ENCODE data around the gene NBPF3. TPM values are rescaled to one million over a fixed set of nuclear protein-coding genes. Genes with fewer than 3 reads are reported as not detected.

The NBPF3 gene
- total RNA-seq, 1 experiment from 2014 or later = 17.3 TPM

DNA sequence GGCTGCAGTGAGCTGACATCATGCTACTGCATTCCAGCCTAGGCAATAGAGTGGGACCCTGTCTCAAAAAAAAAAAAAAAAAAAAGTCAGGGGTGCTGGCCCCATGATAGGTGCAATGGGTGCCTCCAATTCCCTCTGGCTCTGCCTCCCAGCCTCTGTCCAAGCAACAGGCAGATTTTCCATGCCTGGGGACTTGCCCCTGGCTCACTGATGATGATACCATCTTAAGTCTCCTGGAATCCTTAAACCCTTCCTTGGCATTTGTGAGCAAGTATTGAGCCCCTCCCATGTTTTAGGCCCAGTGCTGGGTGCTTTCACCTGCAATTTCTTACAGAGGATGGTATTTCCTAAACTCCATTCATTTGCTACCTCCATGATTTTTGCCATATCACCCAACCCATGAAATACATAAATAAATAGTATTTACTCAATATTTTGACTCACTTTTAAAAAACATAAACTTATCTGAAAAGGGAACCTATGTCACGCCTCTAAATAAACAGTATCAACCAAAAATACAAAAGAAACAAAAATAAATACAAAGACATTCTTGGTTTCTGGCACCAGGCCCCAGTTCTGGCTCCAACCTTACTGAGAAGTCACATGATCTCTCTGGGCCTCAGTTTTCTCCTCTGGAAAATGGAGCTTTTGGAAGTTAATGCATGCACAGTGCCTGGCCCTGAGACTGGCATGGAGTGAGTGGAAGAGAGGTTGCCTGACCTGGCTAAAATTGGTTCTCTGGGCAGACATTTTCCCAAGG, 67.8 kb downstream of the NBPF3 start:
- no peak overlapping the region for H3K9ac ChIP-seq (ENCODE audit: low read length)
- DNase-seq (ENCODE audit: low read depth, low spot score) = no peak
- peaks cover 2 to 5% of the 10 kb centered on the region in 2 experiments; a peak in 3 of 4 replicates for H3K4me1 ChIP-seq (ENCODE audit: control insufficient read depth in 1 of 2, insufficient read depth in 2 of 2, low read length in 2 of 2)
- POLR2A ChIA-PET = no interaction called here
- H3K79me2 ChIP-seq (ENCODE audit: insufficient read depth, low read length) = no peaks in the 10 kb centered on the region
- no TSS peak for BruUV-seq (replicated peaks)
- no peak overlapping the region for H3K4me2 ChIP-seq (ENCODE audit: low read length)
- intact Hi-C loops (cut with micrococcal nuclease) = no loop called here
- no peak overlapping the region for H2AFZ ChIP-seq (ENCODE audit: low read depth, low read length, poor library complexity, severe bottlenecking)
- no peak overlapping the region for H3K4me3 ChIP-seq (replicated peaks in 1 of 2; ENCODE audit: low read depth in 1 of 2, low read length in 2 of 2)
- ATAC-seq = no peak
- H3K27ac ChIP-seq (ENCODE audit: low read depth, low read length) = no peak overlapping the region
- no peaks in the 10 kb centered on the region for H4K20me1 ChIP-seq (ENCODE audit: insufficient read depth)
- H3K27me3 ChIP-seq (ENCODE audit: insufficient read depth, low read length) = no peaks in the 10 kb centered on the region
- RAD21 ChIA-PET (ENCODE audit: low non-redundant PET in 1 of 2, low total read pairs in 2 of 2, uncharacterized antibody in 2 of 2, unreplicated experiment in 2 of 2) = interaction anchor here in 1 of 2 experiments (0.6 kb wide), 1 partner anchor 9 kb away, joined by 4 read pairs; no protein-coding TSS in a partner anchor
- TF ChIP-seq, protein P1, sequence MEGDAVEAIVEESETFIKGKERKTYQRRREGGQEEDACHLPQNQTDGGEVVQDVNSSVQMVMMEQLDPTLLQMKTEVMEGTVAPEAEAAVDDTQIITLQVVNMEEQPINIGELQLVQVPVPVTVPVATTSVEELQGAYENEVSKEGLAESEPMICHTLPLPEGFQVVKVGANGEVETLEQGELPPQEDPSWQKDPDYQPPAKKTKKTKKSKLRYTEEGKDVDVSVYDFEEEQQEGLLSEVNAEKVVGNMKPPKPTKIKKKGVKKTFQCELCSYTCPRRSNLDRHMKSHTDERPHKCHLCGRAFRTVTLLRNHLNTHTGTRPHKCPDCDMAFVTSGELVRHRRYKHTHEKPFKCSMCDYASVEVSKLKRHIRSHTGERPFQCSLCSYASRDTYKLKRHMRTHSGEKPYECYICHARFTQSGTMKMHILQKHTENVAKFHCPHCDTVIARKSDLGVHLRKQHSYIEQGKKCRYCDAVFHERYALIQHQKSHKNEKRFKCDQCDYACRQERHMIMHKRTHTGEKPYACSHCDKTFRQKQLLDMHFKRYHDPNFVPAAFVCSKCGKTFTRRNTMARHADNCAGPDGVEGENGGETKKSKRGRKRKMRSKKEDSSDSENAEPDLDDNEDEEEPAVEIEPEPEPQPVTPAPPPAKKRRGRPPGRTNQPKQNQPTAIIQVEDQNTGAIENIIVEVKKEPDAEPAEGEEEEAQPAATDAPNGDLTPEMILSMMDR (IDR thresholded peaks at IDR 0.05 in 2 of 3, conservative IDR thresholded peaks at IDR 0.05 in 1 of 3; ENCODE audit: borderline replicate concordance in 1 of 3, insufficient read depth in 1 of 3, low read depth in 2 of 3, low read length in 2 of 3) = no peak
- TF ChIP-seq SRF (IDR thresholded peaks at IDR 0.05; ENCODE audit: low read depth) (no peak), POLR2AphosphoS5 (IDR thresholded peaks at IDR 0.05; ENCODE audit: low read depth, low read length) (no peak), SIN3A (IDR thresholded peaks at IDR 0.05; ENCODE audit: low read depth) (no peak), TCF7L2 (IDR thresholded peaks at IDR 0.05; ENCODE audit: borderline replicate concordance, extremely low read depth, insufficient read depth, insufficient read length) (no peak), POLR2A (IDR thresholded peaks at IDR 0.05; ENCODE audit: borderline replicate concordance, extremely low read depth, insufficient read depth, insufficient read length) (no peak), ZFX (IDR thresholded peaks at IDR 0.05) (no peak), SP1 (IDR thresholded peaks at IDR 0.05; ENCODE audit: low read depth) (no peak), EZH2 (IDR thresholded peaks at IDR 0.05) (no peak), ZNF274 (IDR thresholded peaks at IDR 0.05; ENCODE audit: low read depth, low read length) (no peak), CBX3 (IDR thresholded peaks at IDR 0.05; ENCODE audit: low read depth) (no peak)
- TF ChIP-seq, protein P2, sequence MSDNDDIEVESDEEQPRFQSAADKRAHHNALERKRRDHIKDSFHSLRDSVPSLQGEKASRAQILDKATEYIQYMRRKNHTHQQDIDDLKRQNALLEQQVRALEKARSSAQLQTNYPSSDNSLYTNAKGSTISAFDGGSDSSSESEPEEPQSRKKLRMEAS (IDR thresholded peaks at IDR 0.05) = no peak
- TF ChIP-seq, protein P3, sequence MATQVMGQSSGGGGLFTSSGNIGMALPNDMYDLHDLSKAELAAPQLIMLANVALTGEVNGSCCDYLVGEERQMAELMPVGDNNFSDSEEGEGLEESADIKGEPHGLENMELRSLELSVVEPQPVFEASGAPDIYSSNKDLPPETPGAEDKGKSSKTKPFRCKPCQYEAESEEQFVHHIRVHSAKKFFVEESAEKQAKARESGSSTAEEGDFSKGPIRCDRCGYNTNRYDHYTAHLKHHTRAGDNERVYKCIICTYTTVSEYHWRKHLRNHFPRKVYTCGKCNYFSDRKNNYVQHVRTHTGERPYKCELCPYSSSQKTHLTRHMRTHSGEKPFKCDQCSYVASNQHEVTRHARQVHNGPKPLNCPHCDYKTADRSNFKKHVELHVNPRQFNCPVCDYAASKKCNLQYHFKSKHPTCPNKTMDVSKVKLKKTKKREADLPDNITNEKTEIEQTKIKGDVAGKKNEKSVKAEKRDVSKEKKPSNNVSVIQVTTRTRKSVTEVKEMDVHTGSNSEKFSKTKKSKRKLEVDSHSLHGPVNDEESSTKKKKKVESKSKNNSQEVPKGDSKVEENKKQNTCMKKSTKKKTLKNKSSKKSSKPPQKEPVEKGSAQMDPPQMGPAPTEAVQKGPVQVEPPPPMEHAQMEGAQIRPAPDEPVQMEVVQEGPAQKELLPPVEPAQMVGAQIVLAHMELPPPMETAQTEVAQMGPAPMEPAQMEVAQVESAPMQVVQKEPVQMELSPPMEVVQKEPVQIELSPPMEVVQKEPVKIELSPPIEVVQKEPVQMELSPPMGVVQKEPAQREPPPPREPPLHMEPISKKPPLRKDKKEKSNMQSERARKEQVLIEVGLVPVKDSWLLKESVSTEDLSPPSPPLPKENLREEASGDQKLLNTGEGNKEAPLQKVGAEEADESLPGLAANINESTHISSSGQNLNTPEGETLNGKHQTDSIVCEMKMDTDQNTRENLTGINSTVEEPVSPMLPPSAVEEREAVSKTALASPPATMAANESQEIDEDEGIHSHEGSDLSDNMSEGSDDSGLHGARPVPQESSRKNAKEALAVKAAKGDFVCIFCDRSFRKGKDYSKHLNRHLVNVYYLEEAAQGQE (IDR thresholded peaks at IDR 0.05; ENCODE audit: low read depth) = no peak
- H3K36me3 ChIP-seq (ENCODE audit: control insufficient read depth in 1 of 2, insufficient read depth in 2 of 2, low read length in 2 of 2) = no peaks in the 10 kb centered on the region
- CTCF ChIA-PET = interaction anchor here (0.7 kb wide), 1 partner anchor 267 kb away, joined by 5 read pairs; no protein-coding TSS in a partner anchor
- H3K9me2 ChIP-seq (ENCODE audit: insufficient read depth) = no peaks in the 10 kb centered on the region
- H3K9me3 ChIP-seq (ENCODE audit: control insufficient read depth in 1 of 2, insufficient read depth in 1 of 2, low read depth in 1 of 2, low read length in 2 of 2) = no peaks in the 10 kb centered on the region
